RWPE2 (cell line): Measurements from ENCODE around the gene S1PR4.
"Not testable (repeated sequence)": the region's sequence is repeated elsewhere in the genome, so short reads cannot be mapped to it uniquely, and the experiment has no call there.

ENCODE experiments used
- ATAC-seq: fragments of 200-7000 bp; cut with Tn5 transposase; 3 replicates; pipeline ENCODE4 v1.9.1; 2021; ENCODE audit warnings: low read depth
- DNase-seq: peaks from one replicate; pipeline ENCODE4 v3.0.0-alpha.2; 2020; ENCODE audit warnings: low spot score
- H3K27ac ChIP-seq: fragments of 450-650 bp; 2 replicates; pipeline ENCODE4 v1.5.1; 2017; ENCODE audit warnings: mild to moderate bottlenecking; ENCODE audit not compliant: poor library complexity, severe bottlenecking
- H3K27me3 ChIP-seq: fragments of 250-450 bp; sonication (Bioruptor Pico); 2 replicates; pipeline ENCODE4 v1.5.1; 2021; ENCODE audit warnings: mild to moderate bottlenecking, moderate library complexity; ENCODE audit not compliant: insufficient read depth, poor library complexity, severe bottlenecking
- H3K36me3 ChIP-seq: fragments of 250-450 bp; sonication (Bioruptor Pico); 2 replicates; pipeline ENCODE4 v1.5.1; 2020; ENCODE audit warnings: low read depth, mild to moderate bottlenecking, moderate library complexity
- H3K4me1 ChIP-seq: fragments of 250-450 bp; sonication (Bioruptor Pico); 2 replicates; pipeline ENCODE4 v1.5.1; 2021; ENCODE audit warnings: mild to moderate bottlenecking, moderate library complexity; ENCODE audit not compliant: insufficient read depth, poor library complexity, severe bottlenecking
- H3K4me3 ChIP-seq: fragments of 250-450 bp; sonication (Bioruptor Pico); 2 replicates; pipeline ENCODE4 v1.5.1; 2021; ENCODE audit warnings: mild to moderate bottlenecking, moderate library complexity; ENCODE audit not compliant: severe bottlenecking
- H3K9me3 ChIP-seq: fragments of 250-450 bp; sonication (Bioruptor Pico); 2 replicates; pipeline ENCODE4 v1.5.1; 2021; ENCODE audit warnings: mild to moderate bottlenecking, moderate library complexity; ENCODE audit not compliant: severe bottlenecking
- TF ChIP-seq, protein P1 (sequence below): fragments of 450-650 bp; IDR thresholded peaks from one replicate; pipeline ENCODE4 v1.5.1; 2017; ENCODE audit warnings: mild to moderate bottlenecking, moderate library complexity; ENCODE audit not compliant: poor library complexity, severe bottlenecking

The S1PR4 gene

DNA sequence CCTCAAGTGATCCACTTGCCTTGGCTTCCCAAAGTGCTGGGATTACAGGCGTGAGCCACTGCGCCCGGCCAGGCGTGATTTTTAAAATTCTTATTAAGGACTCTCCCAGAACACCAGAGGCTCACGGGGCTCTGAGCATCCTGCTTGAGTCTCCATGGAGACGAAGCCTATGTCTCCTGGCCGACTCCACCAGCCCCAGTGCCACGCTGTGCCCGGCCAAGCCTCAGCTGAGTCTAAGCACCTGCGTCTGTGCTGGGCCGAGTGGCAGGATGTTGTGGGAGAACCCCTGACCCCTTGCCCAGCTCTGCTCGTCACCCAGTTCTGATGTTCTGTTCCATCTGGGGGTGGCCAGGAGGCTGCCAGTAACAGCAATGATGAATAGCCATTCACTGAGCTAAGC lies 42.0 kb downstream of the S1PR4 start:
- TF ChIP-seq, protein P1, sequence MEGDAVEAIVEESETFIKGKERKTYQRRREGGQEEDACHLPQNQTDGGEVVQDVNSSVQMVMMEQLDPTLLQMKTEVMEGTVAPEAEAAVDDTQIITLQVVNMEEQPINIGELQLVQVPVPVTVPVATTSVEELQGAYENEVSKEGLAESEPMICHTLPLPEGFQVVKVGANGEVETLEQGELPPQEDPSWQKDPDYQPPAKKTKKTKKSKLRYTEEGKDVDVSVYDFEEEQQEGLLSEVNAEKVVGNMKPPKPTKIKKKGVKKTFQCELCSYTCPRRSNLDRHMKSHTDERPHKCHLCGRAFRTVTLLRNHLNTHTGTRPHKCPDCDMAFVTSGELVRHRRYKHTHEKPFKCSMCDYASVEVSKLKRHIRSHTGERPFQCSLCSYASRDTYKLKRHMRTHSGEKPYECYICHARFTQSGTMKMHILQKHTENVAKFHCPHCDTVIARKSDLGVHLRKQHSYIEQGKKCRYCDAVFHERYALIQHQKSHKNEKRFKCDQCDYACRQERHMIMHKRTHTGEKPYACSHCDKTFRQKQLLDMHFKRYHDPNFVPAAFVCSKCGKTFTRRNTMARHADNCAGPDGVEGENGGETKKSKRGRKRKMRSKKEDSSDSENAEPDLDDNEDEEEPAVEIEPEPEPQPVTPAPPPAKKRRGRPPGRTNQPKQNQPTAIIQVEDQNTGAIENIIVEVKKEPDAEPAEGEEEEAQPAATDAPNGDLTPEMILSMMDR, result no peak
- Histone ChIP-seq H3K4me3 (no peak overlapping the region), H3K27ac (no peak overlapping the region), H3K4me1 (no peaks in the 10 kb centered on the region), H3K27me3 (peaks cover 11% of the 10 kb centered on the region), H3K36me3 (no peaks in the 10 kb centered on the region), H3K9me3 (no peaks in the 10 kb centered on the region)
- ATAC-seq (no peak), DNase-seq (no peak)

DNA sequence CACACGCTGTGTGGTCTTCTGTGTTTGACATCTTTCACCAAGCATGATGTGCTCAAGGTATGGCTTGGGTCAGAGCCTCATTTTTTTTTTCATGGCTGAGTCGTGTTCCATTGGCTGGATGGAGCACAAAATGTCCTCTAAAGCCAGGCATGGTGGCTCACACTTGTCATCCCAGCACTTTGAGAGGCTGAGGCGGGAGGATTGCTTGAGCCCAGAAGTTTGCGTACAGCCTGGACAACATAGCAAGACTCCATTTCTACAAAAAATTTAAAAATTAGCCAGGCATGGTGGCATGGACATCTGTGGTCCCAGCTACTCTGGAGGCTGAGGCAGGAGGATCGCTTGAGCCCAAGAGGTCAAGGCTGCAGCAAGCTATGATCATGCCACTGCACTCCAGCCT lies 43.0 kb downstream of the S1PR4 start:
- H3K9me3 ChIP-seq, H3K36me3 ChIP-seq, DNase-seq, H3K27ac ChIP-seq, H3K4me3 ChIP-seq, ATAC-seq, H3K4me1 ChIP-seq: not testable (repeated sequence)
- H3K27me3 ChIP-seq, result peaks cover 16% of the 10 kb centered on the region

DNA sequence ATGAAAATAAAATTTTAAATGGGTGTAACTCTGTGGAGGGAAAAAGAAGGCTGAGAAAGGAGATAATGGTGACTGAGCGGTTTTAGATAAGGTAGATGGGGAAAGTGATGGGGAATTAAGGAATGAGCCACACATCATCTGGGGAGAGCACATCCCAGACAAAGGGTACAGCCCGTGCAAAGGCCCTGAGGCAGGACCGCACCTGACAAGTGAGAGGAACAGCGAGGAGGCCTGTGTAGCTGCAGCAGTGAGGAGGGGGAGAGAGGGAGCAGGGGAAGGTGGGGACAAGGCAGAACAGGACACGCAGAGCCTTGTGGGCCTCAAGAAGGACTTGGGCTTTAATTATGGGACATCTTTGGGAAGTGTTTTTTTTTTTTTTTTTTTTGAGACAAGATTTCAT lies 44.1 kb downstream of the S1PR4 start:
- no peaks in the 10 kb centered on the region for H3K36me3 ChIP-seq
- H3K9me3 ChIP-seq, result no peaks in the 10 kb centered on the region
- peaks cover 25% of the 10 kb centered on the region for H3K27me3 ChIP-seq
- H3K4me3 ChIP-seq, result no peak overlapping the region
- no peak overlapping the region for H3K27ac ChIP-seq
- TF ChIP-seq, protein P1, result no peak
- H3K4me1 ChIP-seq, result no peaks in the 10 kb centered on the region
- DNase-seq (no peak), ATAC-seq (no peak)

DNA sequence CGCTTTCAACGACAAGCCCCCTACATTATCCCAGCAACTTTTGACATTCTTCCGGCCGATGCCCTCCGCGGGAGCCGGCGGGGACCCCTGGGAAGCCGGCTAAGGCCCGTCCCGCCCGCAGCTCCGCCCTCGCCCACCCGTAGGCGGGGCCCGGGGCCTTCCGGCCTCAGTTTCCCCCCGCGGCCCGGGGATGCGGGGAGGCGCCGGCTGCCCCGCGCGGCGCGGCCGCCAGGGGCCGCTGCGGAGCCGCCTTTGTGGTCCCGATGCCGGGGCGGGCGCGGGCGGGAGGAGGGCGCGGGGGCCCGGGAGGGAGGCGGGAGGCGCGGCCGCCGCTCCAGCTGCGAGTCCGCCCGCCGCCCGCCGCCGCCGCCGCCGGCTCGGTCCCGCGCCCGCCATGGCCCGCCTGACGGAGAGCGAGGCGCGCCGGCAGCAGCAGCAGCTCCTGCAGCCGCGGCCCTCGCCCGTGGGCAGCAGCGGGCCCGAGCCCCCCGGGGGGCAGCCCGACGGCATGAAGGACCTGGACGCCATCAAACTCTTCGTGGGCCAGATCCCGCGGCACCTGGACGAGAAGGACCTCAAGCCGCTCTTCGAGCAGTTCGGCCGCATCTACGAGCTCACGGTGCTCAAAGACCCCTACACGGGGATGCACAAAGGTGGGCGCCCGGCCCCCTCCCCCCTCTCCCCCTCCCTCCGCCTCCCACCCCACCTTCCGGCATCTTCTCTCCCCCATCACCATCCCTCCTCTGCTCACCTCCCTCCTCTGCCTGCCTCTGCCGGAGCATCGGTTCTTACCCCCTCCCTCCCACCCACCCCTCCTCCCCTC lies 46.0 kb downstream of the S1PR4 start, which contains the start of gene CELF5:
Gene CELF5, plus strand, starts transcription at position 316 of the 823 bp plus-strand sequence. Its CDS starts 79 bp downstream, at position 395.
- TF ChIP-seq, protein P1, result peak; percentile 80
- Histone ChIP-seq H3K4me1 (no peaks in the 10 kb centered on the region), H3K4me3 (peak within 1 kb of the TSS; percentile 24), H3K36me3 (no peaks in the 10 kb centered on the region), H3K27ac (no peak within 1 kb of the TSS), H3K27me3 (peaks cover 41% of the 10 kb centered on the region), H3K9me3 (no peaks in the 10 kb centered on the region)
- ATAC-seq (peak; percentile 45; the same call in 1 of the 3 replicates), DNase-seq (peak; percentile 24)

DNA sequence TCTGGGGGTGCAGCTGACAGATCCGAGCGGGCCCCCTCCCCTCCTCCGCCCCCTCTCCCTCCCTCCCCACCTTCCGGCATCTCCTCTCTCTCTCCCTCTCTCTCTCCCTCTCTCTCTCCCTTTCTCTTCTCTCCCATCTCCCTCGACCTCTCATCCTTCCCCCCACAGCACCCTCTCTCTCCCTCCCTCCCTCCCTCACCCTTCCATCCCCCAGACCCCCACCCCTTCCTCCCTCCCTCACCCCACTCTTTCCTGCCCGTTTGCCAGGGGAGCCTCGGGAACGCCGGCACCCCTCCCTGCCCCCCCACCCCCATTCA lies 46.6 kb downstream of the S1PR4 start:
- Histone ChIP-seq H3K27ac (no peak overlapping the region), H3K27me3 (peaks cover 41% of the 10 kb centered on the region), H3K4me1 (no peaks in the 10 kb centered on the region), H3K9me3 (no peaks in the 10 kb centered on the region), H3K36me3 (no peaks in the 10 kb centered on the region), H3K4me3 (no peak overlapping the region)
- no peak for DNase-seq
- no peak for ATAC-seq
- TF ChIP-seq, protein P1, result no peak
